Measurements from ENCODE around the gene RAB18.
"Not testable (repeated sequence)": the region's sequence is repeated elsewhere in the genome, so short reads cannot be mapped to it uniquely, and the experiment has no call there.

RAB18 gene

DNA sequence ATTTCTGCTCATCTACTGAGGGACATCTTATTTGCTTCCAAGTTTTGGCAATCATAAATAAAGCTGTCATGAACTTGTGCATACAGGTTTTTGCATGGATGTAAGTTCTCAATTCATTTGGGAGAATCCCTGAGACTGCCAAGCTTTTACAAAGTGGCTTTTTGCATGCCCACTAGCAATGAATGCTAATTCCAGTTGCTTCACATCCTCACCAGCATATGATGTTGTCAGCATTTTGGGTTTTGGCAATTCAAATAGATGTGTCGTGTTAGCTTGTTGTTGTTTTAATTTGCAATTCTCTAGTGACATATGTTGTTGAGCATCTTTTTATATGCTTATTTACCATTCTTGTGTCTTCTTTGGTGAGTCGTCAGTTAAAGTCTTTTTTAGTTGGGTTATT is 57.2 kb downstream of the RAB18 start:
- no peak for DNase-seq (ENCODE audit: low read depth)
- TF ChIP-seq, protein P1, sequence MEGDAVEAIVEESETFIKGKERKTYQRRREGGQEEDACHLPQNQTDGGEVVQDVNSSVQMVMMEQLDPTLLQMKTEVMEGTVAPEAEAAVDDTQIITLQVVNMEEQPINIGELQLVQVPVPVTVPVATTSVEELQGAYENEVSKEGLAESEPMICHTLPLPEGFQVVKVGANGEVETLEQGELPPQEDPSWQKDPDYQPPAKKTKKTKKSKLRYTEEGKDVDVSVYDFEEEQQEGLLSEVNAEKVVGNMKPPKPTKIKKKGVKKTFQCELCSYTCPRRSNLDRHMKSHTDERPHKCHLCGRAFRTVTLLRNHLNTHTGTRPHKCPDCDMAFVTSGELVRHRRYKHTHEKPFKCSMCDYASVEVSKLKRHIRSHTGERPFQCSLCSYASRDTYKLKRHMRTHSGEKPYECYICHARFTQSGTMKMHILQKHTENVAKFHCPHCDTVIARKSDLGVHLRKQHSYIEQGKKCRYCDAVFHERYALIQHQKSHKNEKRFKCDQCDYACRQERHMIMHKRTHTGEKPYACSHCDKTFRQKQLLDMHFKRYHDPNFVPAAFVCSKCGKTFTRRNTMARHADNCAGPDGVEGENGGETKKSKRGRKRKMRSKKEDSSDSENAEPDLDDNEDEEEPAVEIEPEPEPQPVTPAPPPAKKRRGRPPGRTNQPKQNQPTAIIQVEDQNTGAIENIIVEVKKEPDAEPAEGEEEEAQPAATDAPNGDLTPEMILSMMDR (IDR thresholded peaks at IDR 0.05; ENCODE audit: low read length, missing control alignments) = no peak
- no peak overlapping the region for H3K4me3 ChIP-seq (replicated peaks; ENCODE audit: low read depth, low read length)

DNA sequence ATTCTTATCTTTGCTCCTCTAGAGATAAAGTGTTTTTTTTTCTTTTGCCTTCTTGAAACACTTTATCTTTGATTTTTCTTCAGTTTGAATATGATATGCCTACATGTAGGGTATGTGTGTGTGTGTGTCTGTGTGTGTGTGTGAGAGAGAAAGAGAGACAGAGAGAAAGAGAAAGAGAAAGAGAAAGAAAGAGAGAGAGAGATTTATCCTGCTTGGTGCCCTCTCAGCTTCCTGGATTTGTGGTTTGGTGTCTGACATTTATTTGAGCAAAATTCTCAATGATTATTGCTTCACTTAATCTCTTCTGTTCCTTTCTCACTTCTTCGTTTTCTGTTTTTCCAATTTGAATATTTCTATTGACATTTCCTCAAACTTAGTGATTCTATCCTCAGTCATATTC is 60.3 kb downstream of the RAB18 start:
- DNase-seq (ENCODE audit: low read depth) = no peak
- TF ChIP-seq, protein P1 (IDR thresholded peaks at IDR 0.05; ENCODE audit: low read length, missing control alignments) = no peak
- no peak overlapping the region for H3K4me3 ChIP-seq (replicated peaks; ENCODE audit: low read depth, low read length)

DNA sequence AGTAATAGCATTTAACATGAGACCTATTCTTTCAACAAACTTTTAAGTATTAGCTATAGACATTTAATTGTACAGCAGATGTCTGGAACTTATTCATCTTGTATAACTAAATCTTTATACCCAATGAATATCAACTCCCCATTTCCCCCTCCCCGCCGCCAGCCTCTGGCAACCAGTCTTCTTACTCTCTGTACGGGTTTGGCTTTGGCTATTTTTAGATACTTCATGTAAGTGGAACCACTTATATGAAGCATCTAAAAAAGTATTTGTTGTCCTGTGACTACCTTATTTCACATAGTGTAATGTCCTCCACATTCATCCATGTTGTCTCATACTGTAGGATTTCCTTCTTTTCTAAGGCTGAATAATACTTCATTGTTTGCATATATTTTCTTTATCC is 60.8 kb downstream of the RAB18 start:
- no peak overlapping the region for H3K4me3 ChIP-seq (replicated peaks; ENCODE audit: low read depth, low read length)
- TF ChIP-seq, protein P1 (IDR thresholded peaks at IDR 0.05; ENCODE audit: low read length, missing control alignments) = no peak
- DNase-seq (ENCODE audit: low read depth) = no peak

DNA sequence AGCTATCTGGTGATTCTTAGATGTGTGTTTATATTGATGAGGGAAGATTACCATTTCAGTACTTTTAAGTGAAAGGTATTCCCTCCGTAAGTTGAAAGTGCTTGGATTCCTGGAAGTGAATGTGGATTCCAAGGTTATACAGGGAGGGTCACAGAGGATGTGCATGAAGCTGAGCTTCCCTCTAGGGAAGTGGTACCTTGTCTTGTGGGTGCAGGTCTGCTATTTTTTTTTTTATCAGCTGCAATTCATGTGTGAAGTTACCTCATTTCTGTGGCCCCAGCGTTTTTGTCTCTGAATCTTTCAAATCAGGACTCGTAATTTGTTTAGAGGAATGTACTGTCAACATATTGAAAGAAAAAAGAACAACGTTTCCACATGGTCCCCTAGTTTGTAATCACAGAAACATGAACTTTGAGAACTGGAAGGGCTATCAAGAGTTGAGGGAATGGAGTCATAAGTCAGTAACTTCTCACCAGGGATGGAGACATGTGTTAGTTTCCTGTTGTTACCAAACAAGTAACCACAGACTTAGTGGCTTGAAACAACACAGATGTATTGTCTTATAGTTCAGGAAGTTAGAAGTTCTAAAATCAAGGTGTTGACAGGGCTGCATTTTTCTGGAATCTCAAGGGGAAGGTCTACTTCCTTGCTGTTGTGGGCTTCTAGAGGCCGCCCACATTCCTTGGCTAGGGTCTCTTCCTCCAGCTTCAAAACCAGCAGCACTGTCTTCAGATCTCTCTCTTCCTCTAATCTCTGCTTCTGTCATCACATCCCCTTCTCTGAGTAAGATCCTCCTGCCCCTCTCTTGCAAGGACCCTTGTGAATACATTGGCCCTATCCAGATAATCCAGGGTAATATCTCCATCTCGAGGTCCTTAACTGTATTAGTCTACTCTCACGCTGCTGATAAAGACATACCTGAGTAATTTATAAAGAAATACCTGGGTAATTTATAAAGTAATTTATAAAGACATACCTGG is 64.4 kb downstream of the RAB18 start:
- peak; percentile 63 for DNase-seq (ENCODE audit: low read depth)
- H3K4me3 ChIP-seq (replicated peaks; ENCODE audit: low read depth, low read length) = no peak overlapping the region
- TF ChIP-seq, protein P1 (IDR thresholded peaks at IDR 0.05; ENCODE audit: low read length, missing control alignments) = no peak

DNA sequence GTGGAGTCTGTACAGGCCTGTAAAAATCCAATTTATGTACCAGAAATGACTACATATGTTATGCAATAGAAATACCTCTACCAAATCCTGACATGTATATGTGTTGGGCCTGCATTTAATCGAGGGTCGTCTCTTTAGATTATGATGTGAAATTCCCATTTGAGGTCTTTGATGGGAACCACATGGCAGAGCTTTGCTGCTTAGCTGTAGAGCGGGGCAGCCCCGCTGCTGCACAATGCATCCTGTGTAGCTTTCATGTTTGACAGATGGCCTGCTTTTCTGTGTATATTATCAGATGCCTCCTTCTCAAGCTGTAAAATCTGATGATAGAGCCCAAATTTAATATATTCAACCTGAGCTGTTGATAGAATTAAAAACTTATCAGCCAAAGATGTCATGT is 65.8 kb downstream of the RAB18 start:
- no peak for DNase-seq (ENCODE audit: low read depth)
- no peak overlapping the region for H3K4me3 ChIP-seq (replicated peaks; ENCODE audit: low read depth, low read length)
- TF ChIP-seq, protein P1 (IDR thresholded peaks at IDR 0.05; ENCODE audit: low read length, missing control alignments) = no peak

DNA sequence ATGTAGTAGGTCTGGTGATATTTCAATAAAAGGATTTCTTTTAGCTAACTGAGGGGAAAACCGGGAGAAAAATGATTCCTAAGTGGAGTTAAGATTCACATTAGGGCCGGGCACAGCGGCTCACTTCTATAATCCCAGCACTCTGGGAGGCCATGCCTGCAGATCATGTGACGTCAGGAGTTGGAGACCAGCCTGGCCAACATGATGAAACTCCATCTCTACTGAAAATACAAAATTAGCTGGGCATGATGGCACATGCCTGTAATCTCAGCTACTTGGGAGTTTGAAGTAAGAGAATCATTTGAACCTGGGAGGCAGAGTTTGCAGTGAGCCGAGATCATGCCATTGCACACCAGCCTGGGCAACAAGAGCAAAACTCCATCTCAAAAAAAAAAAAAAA is 72.9 kb downstream of the RAB18 start:
- DNase-seq (ENCODE audit: low read depth); H3K4me3 ChIP-seq (replicated peaks; ENCODE audit: low read depth, low read length): not testable (repeated sequence)

DNA sequence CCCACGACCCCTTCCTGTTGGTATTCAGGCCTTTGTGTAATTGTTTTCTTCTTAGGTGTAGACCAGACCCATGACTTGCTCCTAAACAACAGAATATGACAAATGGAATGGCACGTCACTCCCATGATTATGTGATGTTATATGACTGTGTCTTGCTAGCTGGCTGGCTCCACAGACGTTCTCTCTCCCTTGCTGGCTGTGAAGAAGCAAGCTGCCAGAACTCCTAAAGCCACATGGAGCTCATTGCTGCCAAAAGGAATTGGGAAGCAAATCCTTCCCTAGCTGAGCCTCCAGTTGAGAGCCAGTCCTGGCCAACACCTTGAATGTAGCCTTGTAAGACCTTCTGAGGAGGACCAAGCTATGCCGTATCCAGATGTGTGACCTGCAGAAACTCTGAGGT is 74.2 kb downstream of the RAB18 start:
- no peak for DNase-seq (ENCODE audit: low read depth)
- H3K4me3 ChIP-seq (replicated peaks; ENCODE audit: low read depth, low read length) = no peak overlapping the region
- TF ChIP-seq, protein P1 (IDR thresholded peaks at IDR 0.05; ENCODE audit: low read length, missing control alignments) = no peak
